HEK293 (cell line): ENCODE measurements around the gene DCAF15.

Experiments used
- EGR2 ChIP-seq: fragments of 450-650 bp; formaldehyde crosslinking; IDR thresholded peaks from 2 replicates; pipeline ENCODE4 v1.5.1; 2016; ENCODE audit warnings: low read depth, missing biosample characterization, missing genetic modification characterization
- FEZF1 ChIP-seq: fragments of 450-650 bp; formaldehyde crosslinking; IDR thresholded peaks from 2 replicates; pipeline ENCODE4 v1.5.1; 2016; ENCODE audit warnings: missing biosample characterization, missing genetic modification characterization
- GLI2 ChIP-seq: fragments of 450-650 bp; formaldehyde crosslinking; IDR thresholded peaks from 2 replicates; pipeline ENCODE4; 2017; ENCODE audit warnings: missing biosample characterization, missing genetic modification characterization, low read depth, borderline replicate concordance
- GLIS2 ChIP-seq: fragments of 450-650 bp; formaldehyde crosslinking; IDR thresholded peaks from 2 replicates; pipeline ENCODE4 v1.5.1; 2016; ENCODE audit warnings: missing biosample characterization, missing genetic modification characterization
- IKZF3 ChIP-seq: fragments of 450-650 bp; IDR thresholded peaks from 2 replicates; pipeline ENCODE4 v1.5.0; 2018; ENCODE audit warnings: missing biosample characterization, mild to moderate bottlenecking, missing genetic modification characterization, moderate library complexity
- KLF1 ChIP-seq: fragments of 450-650 bp; formaldehyde crosslinking; IDR thresholded peaks from 2 replicates; pipeline ENCODE4 v1.5.1; 2016; ENCODE audit warnings: missing biosample characterization, missing genetic modification characterization
- OVOL3 ChIP-seq: fragments of 450-650 bp; formaldehyde crosslinking; IDR thresholded peaks from 2 replicates; pipeline ENCODE4 v1.5.1; 2016; ENCODE audit warnings: missing biosample characterization, missing genetic modification characterization
- SP7 ChIP-seq: fragments of 450-650 bp; formaldehyde crosslinking; IDR thresholded peaks from 2 replicates; pipeline ENCODE4 v1.5.1; 2016; ENCODE audit warnings: missing biosample characterization, missing genetic modification characterization
- YY1 ChIP-seq: fragments of 450-650 bp; formaldehyde crosslinking; IDR thresholded peaks from 2 replicates; pipeline ENCODE4 v1.5.1; 2018; ENCODE audit warnings: missing biosample characterization, missing genetic modification characterization
- ZNF112 ChIP-seq: fragments of 450-650 bp; formaldehyde crosslinking; IDR thresholded peaks from 2 replicates; pipeline ENCODE4 v1.5.0; 2017; ENCODE audit warnings: missing biosample characterization, missing genetic modification characterization
- ZNF114 ChIP-seq: fragments of 450-650 bp; formaldehyde crosslinking; IDR thresholded peaks from 2 replicates; pipeline ENCODE4 v1.5.0; 2017; ENCODE audit warnings: missing biosample characterization, missing genetic modification characterization
- ZNF214 ChIP-seq: fragments of 450-650 bp; formaldehyde crosslinking; IDR thresholded peaks from 2 replicates; pipeline ENCODE4 v1.5.1; 2017; ENCODE audit warnings: missing biosample characterization, mild to moderate bottlenecking, missing genetic modification characterization, borderline replicate concordance
- ZNF274 ChIP-seq, 2 experiments: fragments of 200-500 bp in 1 of 2; fragments of 450-650 bp in 1 of 2; sonication (Bioruptor generic) in 1 of 2; formaldehyde crosslinking in 1 of 2; IDR thresholded peaks; 2 replicates each; pipeline versions ENCODE4 v1.5.1 to v1.6.1; 2014 to 2016; ENCODE audit warnings: borderline replicate concordance in 1 of 2, inconsistent platforms in 1 of 2, low read length in 1 of 2, missing biosample characterization in 1 of 2, missing genetic modification characterization in 1 of 2
- ZNF335 ChIP-seq: fragments of 450-650 bp; formaldehyde crosslinking; conservative IDR thresholded peaks from 2 replicates; pipeline ENCODE4 v1.5.1; 2016; ENCODE audit warnings: missing biosample characterization, missing genetic modification characterization
- ZNF366 ChIP-seq: fragments of 450-650 bp; formaldehyde crosslinking; conservative IDR thresholded peaks from 2 replicates; pipeline ENCODE4 v1.5.1; 2016; ENCODE audit warnings: missing biosample characterization, missing genetic modification characterization
- ZNF37A ChIP-seq: fragments of 450-650 bp; IDR thresholded peaks from 2 replicates; pipeline ENCODE4 v1.5.1; 2018; ENCODE audit warnings: missing biosample characterization, missing genetic modification characterization
- ZNF391 ChIP-seq: fragments of 450-650 bp; formaldehyde crosslinking; IDR thresholded peaks from 2 replicates; pipeline ENCODE4 v1.5.1; 2016; ENCODE audit warnings: low read depth, missing biosample characterization, missing genetic modification characterization, borderline replicate concordance
- ZNF394 ChIP-seq: fragments of 450-650 bp; formaldehyde crosslinking; IDR thresholded peaks from 2 replicates; pipeline ENCODE4 v1.5.1; 2016; ENCODE audit warnings: missing biosample characterization, missing genetic modification characterization, mild to moderate bottlenecking, moderate library complexity, borderline replicate concordance
- ZNF398 ChIP-seq: fragments of 450-650 bp; formaldehyde crosslinking; IDR thresholded peaks from 2 replicates; pipeline ENCODE4 v1.5.1; 2017; ENCODE audit warnings: missing biosample characterization, missing genetic modification characterization
- ZNF433 ChIP-seq: fragments of 450-650 bp; formaldehyde crosslinking; IDR thresholded peaks from 2 replicates; pipeline ENCODE4 v1.5.1; 2016; ENCODE audit warnings: missing biosample characterization, missing genetic modification characterization, low read depth
- ZNF521 ChIP-seq: fragments of 450-650 bp; formaldehyde crosslinking; IDR thresholded peaks from 2 replicates; pipeline ENCODE4 v1.5.1; 2017; ENCODE audit warnings: missing biosample characterization, mild to moderate bottlenecking, missing genetic modification characterization
- ZNF555 ChIP-seq: fragments of 450-650 bp; formaldehyde crosslinking; conservative IDR thresholded peaks from 2 replicates; pipeline ENCODE4 v1.5.1; 2017; ENCODE audit warnings: missing biosample characterization, mild to moderate bottlenecking, missing genetic modification characterization, inconsistent platforms
- ZNF600 ChIP-seq: fragments of 450-650 bp; formaldehyde crosslinking; IDR thresholded peaks from 2 replicates; pipeline ENCODE4 v1.5.1; 2016; ENCODE audit warnings: missing biosample characterization, missing genetic modification characterization
- ZNF624 ChIP-seq: fragments of 450-650 bp; formaldehyde crosslinking; IDR thresholded peaks from 2 replicates; pipeline ENCODE4 v1.5.1; 2017; ENCODE audit warnings: missing biosample characterization, missing genetic modification characterization
- ZNF664 ChIP-seq: fragments of 450-650 bp; formaldehyde crosslinking; IDR thresholded peaks from 2 replicates; pipeline ENCODE4 v1.5.1; 2016; ENCODE audit warnings: missing biosample characterization, missing genetic modification characterization
- ZNF670 ChIP-seq: fragments of 450-650 bp; formaldehyde crosslinking; IDR thresholded peaks from 2 replicates; pipeline ENCODE4 v1.5.1; 2016; ENCODE audit warnings: missing biosample characterization, missing genetic modification characterization, low read depth
- ZNF776 ChIP-seq: fragments of 450-650 bp; formaldehyde crosslinking; IDR thresholded peaks from 2 replicates; pipeline ENCODE4 v1.5.0; 2017; ENCODE audit warnings: missing biosample characterization, missing genetic modification characterization, borderline replicate concordance
- ZSCAN5A ChIP-seq: fragments of 450-650 bp; formaldehyde crosslinking; IDR thresholded peaks from 2 replicates; pipeline ENCODE4 v1.5.1; 2016; ENCODE audit warnings: missing biosample characterization, missing genetic modification characterization
- TF ChIP-seq, protein P1 (sequence below): IDR thresholded peaks from 2 replicates; pipeline ENCODE4 v1.6.1; 2011; ENCODE audit warnings: mild to moderate bottlenecking, low read depth, low read length, borderline replicate concordance
- TF ChIP-seq, protein P2 (sequence below): fragments of 450-650 bp; formaldehyde crosslinking; IDR thresholded peaks from 2 replicates; pipeline ENCODE4 v1.5.1; 2016; ENCODE audit warnings: missing biosample characterization, missing genetic modification characterization
- TF ChIP-seq, protein P3 (sequence below): fragments of 450-650 bp; IDR thresholded peaks from 2 replicates; pipeline ENCODE4 v1.5.1; 2018; ENCODE audit warnings: missing biosample characterization, missing genetic modification characterization
- TF ChIP-seq, protein P4 (sequence below): fragments of 450-650 bp; formaldehyde crosslinking; IDR thresholded peaks from 2 replicates; pipeline ENCODE4 v1.5.1; 2016; ENCODE audit warnings: missing biosample characterization, missing genetic modification characterization, low read depth

DCAF15 gene

DNA sequence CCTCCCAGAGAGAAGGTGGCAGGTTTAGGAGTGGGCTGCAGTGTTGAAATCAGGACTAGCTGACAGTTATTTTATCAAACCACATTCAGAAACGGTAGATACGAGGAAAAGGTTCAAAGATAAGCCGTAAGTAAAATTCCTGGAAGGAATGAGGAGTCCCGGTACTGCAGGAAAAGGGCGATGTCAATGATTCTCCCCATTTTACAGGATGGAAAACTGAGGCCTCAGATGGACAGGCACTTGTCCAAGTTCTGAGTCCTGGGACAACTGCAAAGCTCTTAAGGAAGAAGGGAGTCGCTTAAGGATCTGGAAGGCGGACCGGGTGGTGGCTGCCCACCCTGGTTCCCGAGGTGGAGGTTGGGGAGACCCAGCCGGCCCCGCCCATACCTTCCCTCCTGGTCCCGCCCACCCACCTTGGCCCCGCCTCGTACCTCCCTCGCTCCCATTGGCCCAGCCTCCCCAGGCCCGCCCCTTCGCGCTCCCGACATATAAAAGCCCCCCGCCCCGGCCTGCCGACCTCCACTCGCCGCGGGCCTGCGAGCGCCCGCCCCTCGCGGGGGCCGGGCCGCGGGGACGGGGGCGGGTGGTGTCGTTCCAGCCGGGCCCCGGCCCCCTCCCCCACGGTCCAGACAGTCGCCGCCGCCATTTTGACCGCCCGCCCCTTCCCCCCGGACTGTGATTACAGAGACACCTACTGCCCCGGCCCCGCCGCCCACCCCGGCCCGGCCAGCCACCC, 53.2 kb downstream of the DCAF15 start (continued):
- TF ChIP-seq, protein P1, sequence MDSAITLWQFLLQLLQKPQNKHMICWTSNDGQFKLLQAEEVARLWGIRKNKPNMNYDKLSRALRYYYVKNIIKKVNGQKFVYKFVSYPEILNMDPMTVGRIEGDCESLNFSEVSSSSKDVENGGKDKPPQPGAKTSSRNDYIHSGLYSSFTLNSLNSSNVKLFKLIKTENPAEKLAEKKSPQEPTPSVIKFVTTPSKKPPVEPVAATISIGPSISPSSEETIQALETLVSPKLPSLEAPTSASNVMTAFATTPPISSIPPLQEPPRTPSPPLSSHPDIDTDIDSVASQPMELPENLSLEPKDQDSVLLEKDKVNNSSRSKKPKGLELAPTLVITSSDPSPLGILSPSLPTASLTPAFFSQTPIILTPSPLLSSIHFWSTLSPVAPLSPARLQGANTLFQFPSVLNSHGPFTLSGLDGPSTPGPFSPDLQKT: no peak
- no peak for TF ChIP-seq ZNF600 (tag by site-specific recombination)
- TF ChIP-seq ZNF521 (tag by site-specific recombination): no peak
- TF ChIP-seq, protein P2, sequence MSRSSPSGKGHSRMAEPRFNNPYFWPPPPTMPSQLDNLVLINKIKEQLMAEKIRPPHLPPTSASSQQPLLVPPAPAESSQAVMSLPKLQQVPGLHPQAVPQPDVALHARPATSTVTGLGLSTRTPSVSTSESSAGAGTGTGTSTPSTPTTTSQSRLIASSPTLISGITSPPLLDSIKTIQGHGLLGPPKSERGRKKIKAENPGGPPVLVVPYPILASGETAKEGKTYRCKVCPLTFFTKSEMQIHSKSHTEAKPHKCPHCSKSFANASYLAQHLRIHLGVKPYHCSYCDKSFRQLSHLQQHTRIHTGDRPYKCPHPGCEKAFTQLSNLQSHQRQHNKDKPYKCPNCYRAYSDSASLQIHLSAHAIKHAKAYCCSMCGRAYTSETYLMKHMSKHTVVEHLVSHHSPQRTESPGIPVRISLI: no peak
- no peak for TF ChIP-seq OVOL3
- TF ChIP-seq ZNF214 (tag by site-specific recombination): no peak
- peak; percentile 69 for TF ChIP-seq SP7 (tag by site-specific recombination)
- no peak for TF ChIP-seq EGR2 (tag by site-specific recombination)
- TF ChIP-seq ZNF37A (tag by site-specific recombination): no peak
- no peak for TF ChIP-seq ZNF114 (tag by site-specific recombination)
- TF ChIP-seq ZNF555: no peak
- 0 out of 2 replicates have a peak, but pooled peaks have one; percentile 20 for TF ChIP-seq ZNF664 (tag by site-specific recombination)
- peak; percentile 59 for TF ChIP-seq KLF1
- TF ChIP-seq, protein P3, sequence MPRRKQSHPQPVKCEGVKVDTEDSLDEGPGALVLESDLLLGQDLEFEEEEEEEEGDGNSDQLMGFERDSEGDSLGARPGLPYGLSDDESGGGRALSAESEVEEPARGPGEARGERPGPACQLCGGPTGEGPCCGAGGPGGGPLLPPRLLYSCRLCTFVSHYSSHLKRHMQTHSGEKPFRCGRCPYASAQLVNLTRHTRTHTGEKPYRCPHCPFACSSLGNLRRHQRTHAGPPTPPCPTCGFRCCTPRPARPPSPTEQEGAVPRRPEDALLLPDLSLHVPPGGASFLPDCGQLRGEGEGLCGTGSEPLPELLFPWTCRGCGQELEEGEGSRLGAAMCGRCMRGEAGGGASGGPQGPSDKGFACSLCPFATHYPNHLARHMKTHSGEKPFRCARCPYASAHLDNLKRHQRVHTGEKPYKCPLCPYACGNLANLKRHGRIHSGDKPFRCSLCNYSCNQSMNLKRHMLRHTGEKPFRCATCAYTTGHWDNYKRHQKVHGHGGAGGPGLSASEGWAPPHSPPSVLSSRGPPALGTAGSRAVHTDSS (tag by site-specific recombination): no peak
- peak; percentile 16; the same call in 1 of the 2 replicates for TF ChIP-seq ZNF394
- TF ChIP-seq GLIS2 (tag by site-specific recombination): no peak
- TF ChIP-seq ZNF112 (tag by site-specific recombination): no peak
- TF ChIP-seq ZNF398: no peak
- no peak for TF ChIP-seq ZNF274 (IDR thresholded peaks at IDR 0.05; ENCODE audit: low read length)
- no peak for TF ChIP-seq ZNF274 (tag by site-specific recombination; IDR thresholded peaks at IDR 0.05; ENCODE audit: borderline replicate concordance)
- no peak for TF ChIP-seq ZNF776 (tag by site-specific recombination)
- TF ChIP-seq IKZF3 (tag by site-specific recombination): no peak; the same call in 1 of the 2 replicates
- no peak for TF ChIP-seq ZSCAN5A (tag by site-specific recombination)
- TF ChIP-seq ZNF391 (tag by site-specific recombination): peak; percentile 76; the same call in 1 of the 2 replicates
- no peak for TF ChIP-seq FEZF1 (tag by site-specific recombination)
- no peak for TF ChIP-seq YY1 (tag by site-specific recombination)
- TF ChIP-seq, protein P4, sequence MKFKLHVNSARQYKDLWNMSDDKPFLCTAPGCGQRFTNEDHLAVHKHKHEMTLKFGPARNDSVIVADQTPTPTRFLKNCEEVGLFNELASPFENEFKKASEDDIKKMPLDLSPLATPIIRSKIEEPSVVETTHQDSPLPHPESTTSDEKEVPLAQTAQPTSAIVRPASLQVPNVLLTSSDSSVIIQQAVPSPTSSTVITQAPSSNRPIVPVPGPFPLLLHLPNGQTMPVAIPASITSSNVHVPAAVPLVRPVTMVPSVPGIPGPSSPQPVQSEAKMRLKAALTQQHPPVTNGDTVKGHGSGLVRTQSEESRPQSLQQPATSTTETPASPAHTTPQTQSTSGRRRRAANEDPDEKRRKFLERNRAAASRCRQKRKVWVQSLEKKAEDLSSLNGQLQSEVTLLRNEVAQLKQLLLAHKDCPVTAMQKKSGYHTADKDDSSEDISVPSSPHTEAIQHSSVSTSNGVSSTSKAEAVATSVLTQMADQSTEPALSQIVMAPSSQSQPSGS (tag by site-specific recombination): no peak
- no peak for TF ChIP-seq GLI2
- TF ChIP-seq ZNF433 (tag by site-specific recombination): no peak
- TF ChIP-seq ZNF335 (tag by site-specific recombination): no peak
- TF ChIP-seq ZNF670: no peak
- TF ChIP-seq ZNF366 (tag by site-specific recombination): no peak
- TF ChIP-seq ZNF624 (tag by site-specific recombination): no peak
